ENCODE measurements around the gene RPAIN. TPM values are rescaled to one million over a fixed set of nuclear protein-coding genes. Genes with fewer than 3 reads are reported as not detected.
A peak's percentile ranks its signal among the peaks of the same experiment; 100 is the strongest.

The RPAIN gene
- total and polyA plus RNA-seq, 2 donors (not counting 1 experiment from before 2014, with no cell fraction given) = 73.9 to 125 TPM

GRCh38 chr17:5418858-5419355, 1.1 kb upstream of the RPAIN start:
- no peaks in the 10 kb centered on the region for H3K27me3 Mint-ChIP-seq
- Histone ChIP-seq H3K27ac (ENCODE audit: low read length in 2 of 2) (peak overlapping the region; percentile 98 to 100), H3K4me1 (ENCODE audit: control insufficient read depth in 2 of 2, insufficient read depth in 2 of 2, low read length in 2 of 2) (peaks cover 25 to 35% of the 10 kb centered on the region in 2 donors), H3K79me2 (ENCODE audit: control insufficient read depth, insufficient read depth, low read length) (peaks cover 79% of the 10 kb centered on the region), H3K36me3 (replicated peaks in 1 of 2; ENCODE audit: control extremely low read depth in 1 of 2, control insufficient read depth in 1 of 2, extremely low read depth in 1 of 2, insufficient read depth in 2 of 2, low read length in 1 of 2) (peaks cover 15 to 62% of the 10 kb centered on the region in 2 experiments), H3K4me3 (ENCODE audit: control extremely low read depth in 1 of 5, extremely low read depth in 1 of 5, insufficient read depth in 1 of 5, low read depth in 2 of 5, low read length in 4 of 5) (peak overlapping the region; percentile 93 to 100 (median 99)), H3K4me2 (replicated peaks; ENCODE audit: low read depth, low read length, poor library complexity, severe bottlenecking) (peak overlapping the region; percentile 78), H3K9me3 (ENCODE audit: control extremely low read depth in 1 of 3, control insufficient read depth in 2 of 3, insufficient read depth in 1 of 3, low read length in 2 of 3) (no peaks in the 10 kb centered on the region), H4K20me1 (ENCODE audit: control insufficient read depth, insufficient read depth, low read length, poor library complexity, severe bottlenecking) (peaks cover 51% of the 10 kb centered on the region), H2AFZ (ENCODE audit: insufficient read depth, low read depth, low read length, poor library complexity, severe bottlenecking) (peak overlapping the region; percentile 71), H3K9ac (ENCODE audit: low read length) (peak overlapping the region; percentile 97), H3K27me3 (replicated peaks in 1 of 4; ENCODE audit: control extremely low read depth in 1 of 4, control insufficient read depth in 3 of 4, insufficient read depth in 4 of 4, low read length in 3 of 4) (no peaks in the 10 kb centered on the region)
- peaks cover 51% of the 10 kb centered on the region for H3K4me1 Mint-ChIP-seq
- DNase-seq = peak; percentile 93
- TF ChIP-seq CTCF (IDR thresholded peaks at IDR 0.05) (no peak), EZH2 (IDR thresholded peaks at IDR 0.05; ENCODE audit: borderline replicate concordance, insufficient read depth, low read depth, low read length, poor library complexity, severe bottlenecking) (no peak)
- under 1% methylated on average over 25 of the region's 26 CpGs for WGBS (ENCODE audit: insufficient coverage)
- H3K27ac Mint-ChIP-seq = peak overlapping the region; percentile 99
- CTCF ChIA-PET = interaction anchor here (0.7 to 3.5 kb wide), 2 partner anchors 21 to 170 kb away, joined by 5 to 35 read pairs; partner anchors contain the start of gene C1QBP
- no peaks in the 10 kb centered on the region for H3K9me3 Mint-ChIP-seq (ENCODE audit: insufficient read depth)
- POLR2A ChIA-PET = interaction anchor here (0.7 to 1.5 kb wide), 10 partner anchors 17 to 1275 kb away, joined by 3 to 11 read pairs (median 3); partner anchors contain the start of genes C1QBP, DERL2, DHX33 and MIS12
- H3K4me3 Mint-ChIP-seq = peak overlapping the region; percentile 94
- intact Hi-C loops (cut with micrococcal nuclease) = loop anchor here (2.0 to 10.0 kb wide), 4 partner anchors 54 to 304 kb away; partner anchors contain the start of genes USP6 and ZNF232
- ATAC-seq (ENCODE audit: low read depth) = peak; percentile 48

Measured in B cell (primary cell).